Choroid plexus epithelial cell (primary cell): ENCODE measurements around the gene DAPP1.

Experiments used
- DNase-seq: peaks from one replicate; pipeline ENCODE4 v3.0.0-alpha.2; 2010; ENCODE audit warnings: low read depth
- H3K4me3 ChIP-seq: 2 replicates; pipeline ENCODE4 v1.5.1; 2011; ENCODE audit warnings: low read depth, mild to moderate bottlenecking, control low read depth, low read length, moderate library complexity
- CTCF ChIP-seq: conservative IDR thresholded peaks from 2 replicates; pipeline ENCODE4 v1.5.1; 2011; ENCODE audit warnings: low read depth, mild to moderate bottlenecking, control low read depth, inconsistent platforms, low read length, moderate library complexity

DAPP1 gene

GRCh38 chr4:99885063-99885664 is 68.5 kb downstream of the DAPP1 start:
- peak; percentile 58 for TF ChIP-seq CTCF
- H3K4me3 ChIP-seq = no peak overlapping the region
- DNase-seq = peak; percentile 69

GRCh38 chr4:99885687-99886086 is 69.1 kb downstream of the DAPP1 start:
- DNase-seq = no peak
- no peak overlapping the region for H3K4me3 ChIP-seq
- TF ChIP-seq CTCF = no peak

- DNase-seq = peak; percentile 63
- no peak overlapping the region for H3K4me3 ChIP-seq
- no peak for TF ChIP-seq CTCF
Measured at GRCh38 chr4:99886146-99886545, 69.5 kb downstream of the DAPP1 start.

- no peak overlapping the region for H3K4me3 ChIP-seq
- no peak for TF ChIP-seq CTCF
- peak; percentile 62 for DNase-seq
Measured at GRCh38 chr4:99887837-99888236, 71.2 kb downstream of the DAPP1 start.

GRCh38 chr4:99891351-99891750 is 74.7 kb downstream of the DAPP1 start:
- no peak for DNase-seq
- no peak overlapping the region for H3K4me3 ChIP-seq
- TF ChIP-seq CTCF = no peak

GRCh38 chr4:99893029-99893428 is 76.4 kb downstream of the DAPP1 start:
- H3K4me3 ChIP-seq = peak overlapping the region; percentile 90
- no peak for DNase-seq
- no peak for TF ChIP-seq CTCF

- TF ChIP-seq CTCF = no peak
- peak; percentile 19 for DNase-seq
- H3K4me3 ChIP-seq = peak overlapping the region; percentile 90
Measured at GRCh38 chr4:99893839-99894160, 77.2 kb downstream of the DAPP1 start.
